ENCODE results near the gene ALG8.

GRCh38 chr11:78085972-78086371, 53.5 kb downstream of the ALG8 start:
- TF ChIP-seq CTCF (IDR thresholded peaks at IDR 0.05) (no peak), EZH2 (IDR thresholded peaks at IDR 0.05) (no peak)
